Endothelial cell of umbilical vein (primary cell): ENCODE data around the gene ARHGAP22. TPM values are rescaled to one million over a fixed set of nuclear protein-coding genes. Genes with fewer than 3 reads are reported as not detected.
A peak's percentile ranks its signal among the peaks of the same experiment; 100 is the strongest.

Source experiments
- BruUV-seq: library from RNA; stranded (reverse); fragments of 400-500 nt; replicated peaks from 2 replicates; lab custom pipeline; 2021; lab: Mats Ljungman, UMichigan
- CTCF ChIA-PET: fragments of 300-600, 350-600 bp; sonication (Branson Sonifier 250); formaldehyde crosslinking; loops from one replicate; lab custom pipeline; 2021; ENCODE audit warnings: antibody characterized with exemption, inconsistent platforms; lab: Charles Lee
- POLR2A ChIA-PET: fragments of 300-600, 350-600 bp; sonication (Branson Sonifier 250); formaldehyde crosslinking; loops from one replicate; lab custom pipeline; 2021; ENCODE audit warnings: antibody characterized with exemption, inconsistent platforms; lab: Charles Lee
- DNase-seq: peaks from one replicate; pipeline ENCODE4 v3.0.0-alpha.2; 2011; ENCODE audit warnings: low read depth, low spot score
- FAIRE-seq: peaks from 2 replicates; lab custom pipeline; 2011; peaks lifted over from hg19 to GRCh38; lab: Jason Lieb, UNC
- H2AFZ ChIP-seq: 2 replicates; pipeline ENCODE4 v1.6.0; 2012; ENCODE audit warnings: low read depth, low read length, control low read depth, inconsistent platforms
- H3K27ac ChIP-seq: 2 replicates; pipeline ENCODE4 v1.5.1; 2011; ENCODE audit warnings: low read depth, mild to moderate bottlenecking, control low read depth, low read length, moderate library complexity; ENCODE audit not compliant: insufficient read depth
- H3K27me3 ChIP-seq, 2 experiments: 2 replicates each; pipeline versions ENCODE4 v1.6.0 to v1.6.1; 2011; ENCODE audit warnings: low read length in 2 of 2, mixed read lengths in 1 of 2; ENCODE audit not compliant: control insufficient read depth in 2 of 2, insufficient read depth in 2 of 2
- H3K36me3 ChIP-seq, 2 experiments: 2 replicates in 1 of 2; 3 replicates in 1 of 2; pipeline ENCODE4 v1.5.1; 2011; ENCODE audit warnings: low read length in 2 of 2, mild to moderate bottlenecking in 1 of 2, moderate library complexity in 1 of 2; ENCODE audit not compliant: control insufficient read depth in 2 of 2, insufficient read depth in 2 of 2; ENCODE audit errors: extremely low read depth in 1 of 2
- H3K4me1 ChIP-seq: 3 replicates; pipeline ENCODE4 v1.5.1; 2011; ENCODE audit warnings: mild to moderate bottlenecking, low read length; ENCODE audit not compliant: control insufficient read depth, insufficient read depth; ENCODE audit errors: extremely low read depth
- H3K4me2 ChIP-seq: 2 replicates; pipeline ENCODE4 v1.6.1; 2011; ENCODE audit warnings: low read length, control low read depth, mixed read lengths; ENCODE audit not compliant: insufficient read depth
- H3K4me3 ChIP-seq, 3 experiments: fragments of 200-600 bp in 1 of 3; sonication (generic), shearing (Covaris generic) in 1 of 3; replicated peaks in 1 of 3; 2 replicates each; pipeline ENCODE4 v1.5.1; 2011 to 2016; ENCODE audit warnings: control low read depth in 3 of 3, low read length in 3 of 3, mild to moderate bottlenecking in 2 of 3, inconsistent platforms in 1 of 3, low read depth in 1 of 3, moderate library complexity in 1 of 3; ENCODE audit not compliant: insufficient read depth in 1 of 3
- H3K79me2 ChIP-seq: 2 replicates; pipeline ENCODE4 v1.6.0; 2012; ENCODE audit warnings: low read length, inconsistent platforms; ENCODE audit not compliant: control insufficient read depth, insufficient read depth
- H3K9ac ChIP-seq: replicated peaks from 2 replicates; pipeline ENCODE3; 2011; ENCODE audit warnings: low read length, control low read depth; ENCODE audit not compliant: insufficient read depth; ENCODE audit errors: extremely low read depth
- H3K9me1 ChIP-seq: replicated peaks from 3 replicates; pipeline ENCODE4 v1.6.0; 2011; ENCODE audit warnings: mild to moderate bottlenecking, low read length; ENCODE audit not compliant: control insufficient read depth, insufficient read depth; ENCODE audit errors: extremely low read depth
- H3K9me3 ChIP-seq: replicated peaks from 2 replicates; pipeline ENCODE4 v1.5.1; 2012; ENCODE audit warnings: low read length, inconsistent platforms; ENCODE audit not compliant: control insufficient read depth, insufficient read depth
- H4K20me1 ChIP-seq: replicated peaks from 2 replicates; pipeline ENCODE3; 2011; ENCODE audit warnings: mild to moderate bottlenecking, low read length; ENCODE audit not compliant: control insufficient read depth, insufficient read depth; ENCODE audit errors: extremely low read depth
- JUN ChIP-seq: IDR thresholded peaks from 2 replicates; pipeline ENCODE4 v1.6.1; 2011; ENCODE audit warnings: borderline replicate concordance, low read depth; ENCODE audit not compliant: insufficient read length, insufficient read depth
- MYC ChIP-seq: IDR thresholded peaks from one replicate; pipeline ENCODE4 v1.6.1; 2011; ENCODE audit warnings: mild to moderate bottlenecking, low read depth, low read length
- POLR2A ChIP-seq: IDR thresholded peaks from 2 replicates; pipeline ENCODE4 v1.6.1; 2012; ENCODE audit warnings: low read depth, mild to moderate bottlenecking, control low read depth, low read length
- dilution Hi-C: fragments of 300-500 bp; cut with MboI; formaldehyde crosslinking; loops from one replicate; pipeline ENCODE4 v1.15.0; 2019; ENCODE audit warnings: low sequenced_read_pairs; ENCODE audit not compliant: extremely low pct_ligation_motif_present
- intact Hi-C: fragments of 100-400 bp; cut with micrococcal nuclease; formaldehyde crosslinking; loops from one replicate; pipeline ENCODE4 v1.10.0; 2022
- polyA plus RNA-seq, 4 experiments: library from polyadenylated mRNA; depleted of rRNA in 3 of 4; stranded (reverse) in 3 of 4; unstranded in 1 of 4; fragments of >200 nt; gene quantifications; 2 replicates each; pipeline versions ENCODE4 v1.2.1 to v1.2.3, GENCODE V29; 2011 to 2012; ENCODE audit warnings: missing spikeins in 1 of 4
- total RNA-seq: library from RNA; stranded (reverse); gene quantifications from 2 replicates; pipeline ENCODE4 v1.2.3, GENCODE V29; 2021
- TF ChIP-seq, protein P1 (sequence below): IDR thresholded peaks from 2 replicates; pipeline ENCODE4 v1.6.1; 2011; ENCODE audit not compliant: insufficient read depth, insufficient read length
- TF ChIP-seq, protein P2 (sequence below), 2 donors: IDR thresholded peaks; 1 replicate in 1 of 2; 2 replicates in 1 of 2; pipeline ENCODE4 v1.5.1; 2011; ENCODE audit warnings: low read length in 2 of 2, mild to moderate bottlenecking in 2 of 2, moderate library complexity in 2 of 2, control low read depth in 1 of 2, inconsistent platforms in 1 of 2, low read depth in 1 of 2; ENCODE audit not compliant: insufficient read depth in 1 of 2; ENCODE audit errors: extremely low read depth in 1 of 2

The ARHGAP22 gene
- total and polyA plus RNA-seq, 2 donors (not counting 3 experiments of a cell fraction or from before 2014, with no cell fraction given), result 8.6 to 50.3 TPM

DNA sequence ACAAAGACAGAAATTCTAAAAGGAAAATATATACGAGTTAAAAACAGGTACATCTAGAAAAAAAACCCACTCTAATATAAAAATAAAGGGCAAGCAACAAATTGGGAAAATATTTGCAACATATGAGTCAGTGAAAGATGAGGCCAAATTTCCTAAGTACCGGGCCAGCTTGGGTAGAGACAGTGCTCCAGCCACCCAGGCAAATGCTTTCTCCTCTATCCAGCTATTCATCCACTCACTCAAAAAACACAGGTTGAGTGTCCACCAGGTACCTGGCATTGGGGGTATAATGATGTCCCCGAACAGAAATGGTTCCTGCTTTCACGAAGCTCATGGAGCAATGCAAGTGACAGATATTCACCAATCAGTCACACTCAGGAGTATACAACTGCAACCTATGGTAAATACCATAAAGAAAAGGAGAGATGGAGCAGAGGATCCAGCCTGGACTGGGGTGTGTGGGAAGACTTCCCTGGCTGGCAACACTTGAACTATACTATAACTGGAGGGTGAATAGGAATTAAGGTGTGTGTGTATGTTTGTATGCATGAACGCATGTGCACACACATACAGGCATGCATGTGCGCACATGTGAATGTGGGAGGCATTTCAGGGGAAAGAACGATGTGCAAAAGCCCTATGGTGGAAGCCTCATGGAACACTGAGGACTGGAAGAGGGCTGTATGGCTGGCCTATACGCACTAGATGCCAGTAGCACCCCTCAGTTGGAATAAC is 2.3 kb downstream of the ARHGAP22 start:
- intact Hi-C loops (no loop called here), dilution Hi-C loops (no loop called here)
- FAIRE-seq (no peak), DNase-seq (no peak)
- H3K4me2 ChIP-seq, result peak overlapping the region; percentile 92
- H3K9ac ChIP-seq, result no peak overlapping the region
- peak overlapping the region in 2 of 3 experiments; percentile 1 to 79 for H3K4me3 ChIP-seq
- H3K27me3 ChIP-seq, result no peaks in the 10 kb centered on the region
- H3K4me1 ChIP-seq, result peaks cover 57% of the 10 kb centered on the region
- TF ChIP-seq, protein P1, sequence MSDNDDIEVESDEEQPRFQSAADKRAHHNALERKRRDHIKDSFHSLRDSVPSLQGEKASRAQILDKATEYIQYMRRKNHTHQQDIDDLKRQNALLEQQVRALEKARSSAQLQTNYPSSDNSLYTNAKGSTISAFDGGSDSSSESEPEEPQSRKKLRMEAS, result no peak
- no peak for TF ChIP-seq MYC
- no TSS peak for BruUV-seq
- CTCF ChIA-PET, result interaction anchor here (0.6 to 9.1 kb wide), 5 partner anchors 13 to 240 kb away, joined by 3 to 251 read pairs (median 4); no protein-coding TSS in a partner anchor
- POLR2A ChIA-PET, result no interaction called here
- no peaks in the 10 kb centered on the region for H4K20me1 ChIP-seq
- H3K27ac ChIP-seq, result no peak overlapping the region
- H2AFZ ChIP-seq, result no peak overlapping the region
- H3K79me2 ChIP-seq, result peaks cover 79% of the 10 kb centered on the region
- no peaks in the 10 kb centered on the region for H3K36me3 ChIP-seq
- no peaks in the 10 kb centered on the region for H3K9me3 ChIP-seq
- no peaks in the 10 kb centered on the region for H3K9me1 ChIP-seq

DNA sequence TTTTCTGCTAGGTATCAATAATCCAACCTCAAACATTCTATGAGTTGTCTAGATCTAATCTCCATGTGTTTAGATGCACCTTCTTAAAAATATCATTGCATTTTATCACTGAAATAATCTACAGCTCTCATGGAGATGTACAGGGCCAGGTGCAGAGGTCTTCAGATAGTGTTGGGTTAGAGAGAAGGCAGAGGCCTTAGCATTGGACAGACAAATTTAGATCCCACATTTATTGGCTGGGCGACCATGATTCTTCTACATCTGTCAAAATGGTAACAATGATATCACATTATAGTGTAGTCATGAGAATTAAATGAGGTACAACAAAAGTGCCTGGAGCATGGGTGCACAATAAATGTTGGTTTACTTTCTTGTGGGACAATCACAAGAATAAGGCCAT is 3.1 kb downstream of the ARHGAP22 start:
- peaks cover 87% of the 10 kb centered on the region for H3K79me2 ChIP-seq
- peaks cover 51% of the 10 kb centered on the region for H3K4me1 ChIP-seq
- no peaks in the 10 kb centered on the region for H3K27me3 ChIP-seq
- no peaks in the 10 kb centered on the region for H3K9me3 ChIP-seq
- no peak overlapping the region for H2AFZ ChIP-seq
- BruUV-seq, result no TSS peak
- TF ChIP-seq POLR2A, result no peak
- TF ChIP-seq JUN, result no peak
- TF ChIP-seq, protein P2, sequence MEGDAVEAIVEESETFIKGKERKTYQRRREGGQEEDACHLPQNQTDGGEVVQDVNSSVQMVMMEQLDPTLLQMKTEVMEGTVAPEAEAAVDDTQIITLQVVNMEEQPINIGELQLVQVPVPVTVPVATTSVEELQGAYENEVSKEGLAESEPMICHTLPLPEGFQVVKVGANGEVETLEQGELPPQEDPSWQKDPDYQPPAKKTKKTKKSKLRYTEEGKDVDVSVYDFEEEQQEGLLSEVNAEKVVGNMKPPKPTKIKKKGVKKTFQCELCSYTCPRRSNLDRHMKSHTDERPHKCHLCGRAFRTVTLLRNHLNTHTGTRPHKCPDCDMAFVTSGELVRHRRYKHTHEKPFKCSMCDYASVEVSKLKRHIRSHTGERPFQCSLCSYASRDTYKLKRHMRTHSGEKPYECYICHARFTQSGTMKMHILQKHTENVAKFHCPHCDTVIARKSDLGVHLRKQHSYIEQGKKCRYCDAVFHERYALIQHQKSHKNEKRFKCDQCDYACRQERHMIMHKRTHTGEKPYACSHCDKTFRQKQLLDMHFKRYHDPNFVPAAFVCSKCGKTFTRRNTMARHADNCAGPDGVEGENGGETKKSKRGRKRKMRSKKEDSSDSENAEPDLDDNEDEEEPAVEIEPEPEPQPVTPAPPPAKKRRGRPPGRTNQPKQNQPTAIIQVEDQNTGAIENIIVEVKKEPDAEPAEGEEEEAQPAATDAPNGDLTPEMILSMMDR (IDR thresholded peaks at IDR 0.05; ENCODE audit: extremely low read depth in 1 of 2, insufficient read depth in 1 of 2, low read depth in 1 of 2, low read length in 2 of 2), result no peak
- TF ChIP-seq, protein P1, result no peak
- no peaks in the 10 kb centered on the region for H4K20me1 ChIP-seq
- no peak overlapping the region for H3K27ac ChIP-seq
- POLR2A ChIA-PET, result no interaction called here
- H3K4me2 ChIP-seq, result peak overlapping the region; percentile 92
- dilution Hi-C loops (no loop called here), intact Hi-C loops (no loop called here)
- DNase-seq (no peak), FAIRE-seq (no peak)
- CTCF ChIA-PET, result interaction anchor here (9.1 kb wide), 1 partner anchor 55 kb away, joined by 251 read pairs; no protein-coding TSS in a partner anchor
- H3K9me1 ChIP-seq, result no peaks in the 10 kb centered on the region
- H3K36me3 ChIP-seq, result no peaks in the 10 kb centered on the region
- no peak overlapping the region for H3K9ac ChIP-seq
- no peak overlapping the region for H3K4me3 ChIP-seq
